22Rv1 (cell line): ENCODE data around the gene GRB2.

ENCODE experiments used
- ZFX ChIP-seq: fragments of 450-650 bp; IDR thresholded peaks from 2 replicates; pipeline ENCODE4 v1.6.1; 2017; ENCODE audit warnings: antibody characterized with exemption, borderline replicate concordance
- TF ChIP-seq, protein P1 (sequence below): fragments of 450-650 bp; IDR thresholded peaks from 2 replicates; pipeline ENCODE4 v1.5.1; 2017; ENCODE audit warnings: mild to moderate bottlenecking

- TF ChIP-seq, protein P1, sequence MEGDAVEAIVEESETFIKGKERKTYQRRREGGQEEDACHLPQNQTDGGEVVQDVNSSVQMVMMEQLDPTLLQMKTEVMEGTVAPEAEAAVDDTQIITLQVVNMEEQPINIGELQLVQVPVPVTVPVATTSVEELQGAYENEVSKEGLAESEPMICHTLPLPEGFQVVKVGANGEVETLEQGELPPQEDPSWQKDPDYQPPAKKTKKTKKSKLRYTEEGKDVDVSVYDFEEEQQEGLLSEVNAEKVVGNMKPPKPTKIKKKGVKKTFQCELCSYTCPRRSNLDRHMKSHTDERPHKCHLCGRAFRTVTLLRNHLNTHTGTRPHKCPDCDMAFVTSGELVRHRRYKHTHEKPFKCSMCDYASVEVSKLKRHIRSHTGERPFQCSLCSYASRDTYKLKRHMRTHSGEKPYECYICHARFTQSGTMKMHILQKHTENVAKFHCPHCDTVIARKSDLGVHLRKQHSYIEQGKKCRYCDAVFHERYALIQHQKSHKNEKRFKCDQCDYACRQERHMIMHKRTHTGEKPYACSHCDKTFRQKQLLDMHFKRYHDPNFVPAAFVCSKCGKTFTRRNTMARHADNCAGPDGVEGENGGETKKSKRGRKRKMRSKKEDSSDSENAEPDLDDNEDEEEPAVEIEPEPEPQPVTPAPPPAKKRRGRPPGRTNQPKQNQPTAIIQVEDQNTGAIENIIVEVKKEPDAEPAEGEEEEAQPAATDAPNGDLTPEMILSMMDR = no peak
- TF ChIP-seq ZFX = no peak
These were observed 134.6 kb downstream of the GRB2 start, which contains the start of gene MIF4GD for GRCh38 chr17:75270966-75271232.
